CD4-positive, alpha-beta T cell treated with Interferon gamma for 1 hour (primary cell): ENCODE results near the gene CFAP54.
"Not testable (repeated sequence)": the region's sequence is repeated elsewhere in the genome, so short reads cannot be mapped to it uniquely, and the experiment has no call there.

Experiments
- DNase-seq: peaks from one replicate; pipeline ENCODE4 v3.0.0-alpha.2; 2020

The CFAP54 gene

DNA sequence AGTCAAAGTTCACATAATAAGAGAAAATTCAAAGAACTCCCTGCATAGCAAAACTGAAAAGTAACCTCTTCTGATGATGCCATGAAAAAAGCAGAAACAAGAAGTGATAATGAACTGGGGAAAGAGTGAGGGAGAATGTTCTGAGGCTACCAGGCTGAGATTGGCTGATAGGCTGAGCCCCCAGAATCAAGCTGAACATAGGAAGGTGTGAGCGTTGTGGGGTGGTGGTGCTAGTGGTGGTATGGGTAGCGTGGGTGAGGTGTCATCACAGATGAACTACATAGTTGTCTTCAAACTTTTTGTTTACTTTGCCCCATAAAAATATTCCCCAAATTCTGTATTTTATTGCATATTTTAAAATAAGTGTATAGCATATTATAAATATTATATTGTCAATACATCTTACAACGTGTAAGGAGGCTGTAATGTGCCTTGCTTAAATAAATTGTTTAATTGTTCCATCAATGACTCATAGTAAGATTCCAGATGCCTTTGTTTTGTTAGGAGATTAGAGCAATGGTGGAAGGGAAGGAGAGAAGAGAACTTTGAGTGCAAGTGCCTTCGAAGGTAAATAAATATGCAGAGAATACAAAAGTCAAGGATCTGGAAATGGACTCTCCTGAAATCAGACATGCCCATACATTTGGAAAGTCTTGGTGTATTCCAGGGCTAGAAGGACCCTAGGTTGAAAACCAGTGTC lies 15.8 kb upstream of the CFAP54 start:
- DNase-seq = peak; percentile 28

DNA sequence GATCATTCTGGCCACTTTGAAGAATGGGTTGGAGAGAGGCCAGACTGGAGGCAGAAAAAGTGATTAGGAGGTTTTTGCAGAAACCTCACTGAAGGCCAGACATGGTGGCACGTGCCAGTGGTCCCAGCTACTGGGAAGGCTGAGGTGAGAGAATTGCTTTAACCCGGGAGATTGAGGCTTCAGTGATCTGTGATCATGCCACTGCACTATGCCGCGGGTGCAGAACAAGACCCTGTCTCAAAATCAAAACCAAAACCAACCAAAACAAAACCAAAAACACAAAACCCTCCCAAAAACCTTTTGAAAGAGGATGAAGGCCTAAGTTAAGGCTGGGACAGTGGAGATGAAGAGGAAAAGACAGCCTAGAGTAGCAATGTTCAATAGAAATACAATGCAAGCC lies 15.2 kb upstream of the CFAP54 start:
- DNase-seq = no peak

DNA sequence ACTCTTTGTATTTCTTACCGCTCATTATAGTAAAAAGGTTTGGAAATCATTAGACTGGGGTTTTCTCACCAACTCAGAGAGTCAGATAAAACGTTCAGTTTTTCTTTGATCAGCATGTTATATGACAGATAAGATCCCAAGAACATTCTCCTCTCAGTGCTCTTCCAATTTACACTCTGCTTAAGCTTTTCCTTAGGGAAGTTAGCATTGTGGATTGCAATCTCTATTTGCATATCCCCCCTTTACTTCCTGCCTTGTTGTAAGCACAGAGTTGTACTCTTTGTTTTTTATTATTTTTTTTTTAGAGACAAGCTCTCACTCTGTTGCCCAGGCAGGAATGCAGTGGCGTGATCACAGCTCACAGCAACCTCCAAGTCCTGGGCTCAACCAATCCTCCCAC lies 11.4 kb upstream of the CFAP54 start:
- no peak for DNase-seq

DNA sequence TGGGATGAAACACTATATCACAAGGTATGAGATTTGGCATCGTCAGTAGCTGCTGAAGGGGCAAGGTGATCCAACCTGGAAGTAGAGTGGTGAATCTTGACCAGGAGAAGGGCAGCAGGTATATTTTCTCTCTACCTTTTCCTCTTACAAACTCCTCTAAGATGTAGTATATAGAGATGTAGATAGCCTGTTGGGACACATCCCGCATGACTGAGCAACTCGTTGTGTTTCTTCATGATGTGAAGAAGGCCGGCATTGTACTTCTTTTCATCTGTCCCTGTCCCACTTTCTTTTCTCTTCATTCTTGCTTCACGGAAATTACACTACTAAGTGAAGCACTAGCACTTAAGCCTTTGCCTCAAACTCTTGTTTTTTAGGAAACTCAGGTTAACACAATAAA lies 7.3 kb upstream of the CFAP54 start:
- no peak for DNase-seq

DNA sequence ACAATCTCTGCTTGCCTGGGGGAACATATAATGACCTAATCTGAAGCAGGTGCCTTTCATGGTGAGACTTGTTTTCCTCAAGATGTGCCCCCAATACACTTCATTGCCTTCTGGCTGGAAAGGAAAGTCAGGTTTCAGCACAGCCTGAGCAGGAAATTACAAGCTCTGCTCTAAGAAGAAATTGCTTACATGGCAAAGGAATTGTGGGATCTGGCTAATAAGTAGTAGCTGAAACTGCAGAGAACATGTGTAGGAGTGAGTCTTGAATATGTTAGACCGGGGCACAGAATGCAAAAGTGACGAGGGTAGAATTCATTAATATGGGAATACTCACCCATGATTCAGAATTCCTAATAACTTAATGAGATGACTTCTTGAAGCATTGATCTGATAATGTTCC lies 6.3 kb upstream of the CFAP54 start:
- no peak for DNase-seq

DNA sequence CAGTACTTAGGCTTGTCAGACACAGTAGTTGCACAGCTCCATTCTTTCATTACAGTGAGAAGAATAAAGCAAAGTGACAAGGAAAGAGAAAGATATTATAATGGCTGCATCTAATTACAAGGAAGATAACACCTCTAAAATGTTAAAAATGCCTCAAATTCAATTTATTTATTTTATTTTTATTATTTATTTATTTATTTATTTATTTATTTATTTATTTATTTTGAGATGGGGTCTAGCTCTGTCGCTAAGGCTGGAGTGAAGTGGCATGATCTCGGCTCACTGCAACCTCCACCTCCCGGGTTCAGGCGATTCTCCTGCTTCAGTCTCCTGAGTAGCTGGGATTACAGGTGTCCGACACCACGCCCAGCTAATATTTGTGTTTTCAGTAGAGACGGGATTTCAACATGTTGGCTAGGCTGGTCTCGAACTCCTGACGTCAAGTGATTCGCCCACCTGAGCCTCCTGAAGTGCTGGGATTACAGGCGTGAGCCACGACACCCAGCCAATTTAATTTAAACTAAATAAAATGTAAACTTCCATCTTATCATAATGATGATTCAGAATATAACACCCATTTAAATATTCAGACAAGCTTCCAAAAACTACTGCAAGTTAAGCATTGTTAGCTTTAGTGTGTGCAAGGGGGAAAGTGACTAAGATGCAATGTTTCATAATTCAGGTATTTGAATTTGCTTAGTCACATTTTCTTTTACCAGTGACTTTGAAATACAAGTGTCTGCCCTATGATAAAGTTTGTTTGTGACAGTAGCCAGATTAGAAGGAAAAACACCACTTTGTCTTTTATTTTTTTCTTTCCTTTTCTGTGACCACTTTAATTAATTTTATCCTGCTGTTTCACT lies 2.4 kb upstream of the CFAP54 start:
- DNase-seq = no peak

DNA sequence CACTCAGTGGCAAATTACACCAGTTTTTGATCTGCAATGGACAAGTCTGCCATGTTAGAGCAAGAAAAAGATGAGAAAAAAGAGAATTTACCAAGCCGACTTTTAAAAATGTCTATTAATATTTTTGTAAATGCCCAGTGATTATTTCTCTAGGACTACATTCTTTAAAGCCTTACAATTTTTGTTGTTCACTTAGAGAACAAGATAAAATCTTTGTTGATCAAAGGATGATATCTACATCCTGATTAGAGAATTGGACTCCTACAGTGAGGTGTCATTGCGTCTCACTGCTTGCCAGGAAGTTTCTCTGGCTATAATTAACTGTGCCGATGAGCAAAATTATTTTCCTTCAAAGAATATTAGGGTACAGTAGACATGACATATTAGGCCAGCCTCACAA lies 1.7 kb upstream of the CFAP54 start:
- DNase-seq = no peak

DNA sequence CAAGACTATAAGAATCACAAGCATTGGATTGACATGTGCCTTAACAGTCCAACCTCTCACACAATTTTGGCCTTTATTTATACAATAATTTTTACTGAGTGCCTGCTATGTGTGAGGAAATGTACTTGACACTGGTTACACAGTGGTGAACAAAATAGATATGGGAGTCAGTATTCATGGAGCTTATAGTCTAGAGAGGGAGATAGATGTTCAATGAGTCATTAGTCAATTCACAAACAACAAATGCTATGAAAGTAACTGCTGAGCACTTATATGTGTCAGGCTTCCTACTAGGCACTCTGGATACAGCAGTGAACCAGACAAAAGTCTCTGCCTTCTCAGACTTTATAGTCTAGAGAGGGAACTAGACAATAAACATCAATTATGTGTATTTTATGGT lies 3.7 kb downstream of the CFAP54 start:
- DNase-seq = no peak

DNA sequence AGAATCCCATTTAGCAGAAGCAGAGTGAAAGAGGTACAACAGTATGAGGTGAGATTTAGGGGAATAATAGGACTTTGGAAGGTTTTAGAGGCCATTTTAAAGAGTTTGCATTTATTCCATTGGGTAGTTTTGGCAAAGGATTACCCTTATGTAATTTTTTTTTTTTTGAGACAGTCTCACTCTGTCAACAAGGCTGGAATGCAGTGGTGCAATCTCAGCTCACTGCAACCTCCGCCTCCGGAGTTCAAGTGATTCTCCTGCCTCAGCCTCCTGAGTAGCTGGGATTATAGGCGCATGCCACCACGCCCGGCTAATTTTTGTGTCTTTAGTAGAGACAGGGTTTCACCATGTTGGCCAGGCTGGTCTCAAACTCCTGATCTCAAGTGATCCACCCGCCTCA lies 4.8 kb downstream of the CFAP54 start:
- not testable (repeated sequence) for DNase-seq

DNA sequence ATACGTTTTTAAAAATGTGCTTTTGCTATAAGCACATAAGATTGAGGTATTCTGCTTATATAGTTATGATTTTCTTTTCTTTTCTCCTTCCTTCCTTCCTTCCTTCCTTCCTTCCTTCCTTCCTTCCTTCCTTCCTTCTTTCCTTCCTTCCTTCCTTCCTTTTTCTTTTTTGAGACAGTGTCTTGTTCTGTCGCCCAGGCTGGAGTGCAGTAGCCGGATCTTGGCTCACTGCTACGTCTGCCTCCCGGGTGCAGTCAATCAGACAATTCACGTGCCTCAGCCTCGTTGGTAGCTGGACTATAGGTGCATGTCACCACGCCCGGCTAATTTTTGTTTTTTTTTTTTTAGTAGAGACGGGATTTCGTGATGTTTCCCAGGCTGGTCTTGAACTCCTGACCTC lies 5.8 kb downstream of the CFAP54 start:
- DNase-seq = no peak

DNA sequence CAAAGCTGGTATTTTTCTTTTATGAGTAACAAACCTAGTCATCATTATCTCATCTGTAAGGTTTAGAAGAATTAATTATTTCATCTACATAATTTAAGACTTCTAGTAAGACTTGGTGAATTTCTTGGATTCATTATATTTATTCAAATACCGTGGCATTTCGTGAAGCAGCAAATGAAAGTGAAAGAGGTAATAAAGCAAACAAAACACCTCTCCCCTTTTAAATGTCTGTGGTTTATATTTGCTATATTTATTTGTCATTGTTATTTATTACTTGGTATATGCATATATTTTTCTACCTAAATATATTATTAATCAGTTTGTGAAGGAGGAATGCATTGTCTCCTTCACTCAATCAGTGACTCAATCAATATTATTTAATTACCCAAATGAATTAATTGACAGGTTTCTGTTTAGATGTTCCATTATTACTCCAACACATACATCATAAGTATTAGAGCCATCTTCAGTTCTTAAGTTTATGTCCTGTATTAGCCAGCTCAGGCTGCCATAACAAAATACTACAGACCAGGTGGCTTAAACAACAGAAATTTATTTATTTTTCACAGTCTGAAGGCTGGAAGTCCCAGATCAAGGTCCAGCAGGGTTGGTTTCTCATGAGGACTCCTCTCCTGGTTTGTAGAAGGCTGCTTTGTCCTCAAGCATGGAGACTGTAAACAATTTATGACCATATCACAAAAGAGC lies 6.6 kb downstream of the CFAP54 start:
- DNase-seq = no peak

DNA sequence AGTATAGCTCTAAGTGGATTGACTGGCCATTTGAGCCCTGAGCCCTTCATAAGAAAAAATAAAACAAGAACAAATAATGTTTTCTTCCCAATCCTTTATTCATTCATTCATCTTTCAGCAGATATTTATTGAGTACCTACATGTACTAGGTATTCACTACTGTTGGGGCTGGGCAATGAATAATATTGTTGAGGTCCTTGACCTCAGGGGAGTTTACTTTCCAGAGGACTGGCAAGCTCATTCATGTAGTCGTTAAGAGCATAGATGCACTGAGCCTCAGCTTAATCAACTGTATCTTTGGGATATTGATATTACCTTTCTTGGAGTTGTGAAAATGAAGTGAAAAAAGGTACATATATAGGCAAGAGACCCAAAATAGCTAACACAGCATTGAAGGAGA lies 7.6 kb downstream of the CFAP54 start:
- no peak for DNase-seq

DNA sequence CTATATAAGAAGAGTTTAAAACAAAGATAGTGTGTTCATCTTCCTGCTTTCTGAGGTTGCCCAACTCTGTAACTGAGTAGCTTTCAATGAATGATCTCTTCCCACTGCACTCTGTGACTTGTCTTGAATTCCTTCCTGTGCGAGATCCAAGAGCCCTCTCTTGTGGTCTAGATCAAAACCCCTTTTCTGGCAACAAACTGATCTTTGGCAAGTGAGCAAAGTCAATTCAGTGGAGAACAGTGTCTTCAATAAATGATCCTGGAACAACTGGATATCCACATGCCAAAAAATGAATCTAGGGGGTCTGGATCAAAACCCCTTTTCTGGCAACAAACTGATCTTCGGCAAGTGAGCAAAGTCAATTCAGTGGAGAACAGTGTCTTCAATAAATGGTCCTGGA lies 8.5 kb downstream of the CFAP54 start:
- no peak for DNase-seq

DNA sequence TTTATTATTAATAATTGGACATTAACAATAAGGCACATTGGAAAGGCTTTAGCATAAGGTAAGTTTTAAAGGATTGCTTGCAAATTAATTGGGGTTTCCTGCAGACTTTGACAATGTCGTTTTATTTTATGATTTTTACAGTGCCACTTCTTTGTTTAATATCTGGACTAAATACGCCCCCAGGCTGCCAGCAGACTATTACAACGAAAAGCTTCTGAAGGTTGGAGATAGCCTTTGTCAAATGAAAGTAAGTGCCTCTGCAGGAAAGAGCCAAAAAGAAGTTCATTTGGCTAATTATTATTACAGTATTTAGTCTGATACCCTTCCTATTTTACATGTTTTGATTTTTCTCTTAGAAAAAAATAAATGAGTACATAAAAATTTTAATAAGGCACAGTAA lies 11.3 kb downstream of the CFAP54 start:
- no peak for DNase-seq

DNA sequence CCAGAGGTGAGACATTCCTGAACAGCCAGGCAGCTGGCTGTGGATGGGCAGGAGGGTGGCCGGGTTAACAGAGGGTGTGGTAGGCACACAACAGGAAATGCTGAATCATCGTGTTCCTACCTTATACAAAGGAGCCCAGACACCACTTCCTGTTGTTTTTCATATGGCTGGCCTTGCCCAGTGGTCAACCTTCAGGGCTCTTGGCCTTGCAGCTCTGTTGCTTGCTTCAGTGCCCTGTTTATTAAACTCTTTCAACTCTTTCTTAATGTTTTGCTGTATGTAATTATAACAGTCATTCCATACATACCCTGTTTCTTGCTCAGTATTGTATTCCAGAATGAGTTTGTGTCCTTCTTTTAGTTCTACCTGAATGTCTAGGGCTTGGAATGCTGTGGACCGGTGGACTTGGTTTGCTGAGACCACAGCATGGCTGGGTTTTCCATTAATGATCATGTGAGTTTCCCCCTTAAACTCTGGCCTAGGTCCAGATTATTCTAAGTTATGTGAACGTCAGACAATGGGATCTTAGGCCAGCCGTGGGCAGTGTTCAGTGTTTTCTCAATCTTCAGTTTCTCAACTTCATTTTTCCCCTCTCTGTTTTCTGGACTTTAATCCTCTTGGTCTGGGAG lies 11.9 kb downstream of the CFAP54 start:
- peak; percentile 56 for DNase-seq

DNA sequence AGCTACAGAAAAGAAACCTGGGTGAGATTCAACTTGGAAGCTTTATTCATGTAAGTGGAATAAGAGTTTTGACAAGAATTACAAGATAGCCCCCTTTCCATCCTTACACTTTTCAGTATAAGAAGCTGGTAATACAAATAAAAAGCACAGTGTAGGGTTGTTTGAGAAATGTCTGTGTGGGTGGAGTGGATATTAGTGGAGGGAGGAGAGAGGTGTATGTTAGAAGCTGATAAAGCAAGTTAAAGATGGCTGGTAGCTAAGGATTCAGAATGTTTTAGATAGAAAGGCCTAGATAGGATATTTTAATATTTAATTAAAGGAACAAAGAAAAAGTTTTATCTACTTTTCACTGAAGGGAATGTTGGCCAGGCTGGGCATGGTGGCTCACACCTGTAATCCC lies 12.5 kb downstream of the CFAP54 start:
- no peak for DNase-seq

DNA sequence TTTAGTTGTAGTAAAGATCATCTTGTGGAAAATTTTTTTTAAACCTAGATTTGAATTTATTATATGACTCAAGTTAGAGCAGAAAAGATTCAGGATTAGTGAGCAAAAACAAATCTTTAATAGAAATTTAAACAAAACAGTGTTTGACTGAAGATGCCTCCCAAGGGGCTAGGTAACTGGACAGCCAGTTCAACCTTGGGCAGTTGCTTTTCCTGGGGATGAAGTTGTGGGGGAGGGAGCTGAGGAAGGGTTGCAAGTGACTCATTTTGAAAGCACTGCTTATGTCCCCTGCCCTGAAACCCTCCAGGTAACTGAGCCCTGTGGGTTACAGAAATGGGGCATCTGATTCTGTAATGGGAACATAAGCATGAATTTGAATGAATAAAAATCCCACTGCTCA lies 13.1 kb downstream of the CFAP54 start:
- DNase-seq = no peak

DNA sequence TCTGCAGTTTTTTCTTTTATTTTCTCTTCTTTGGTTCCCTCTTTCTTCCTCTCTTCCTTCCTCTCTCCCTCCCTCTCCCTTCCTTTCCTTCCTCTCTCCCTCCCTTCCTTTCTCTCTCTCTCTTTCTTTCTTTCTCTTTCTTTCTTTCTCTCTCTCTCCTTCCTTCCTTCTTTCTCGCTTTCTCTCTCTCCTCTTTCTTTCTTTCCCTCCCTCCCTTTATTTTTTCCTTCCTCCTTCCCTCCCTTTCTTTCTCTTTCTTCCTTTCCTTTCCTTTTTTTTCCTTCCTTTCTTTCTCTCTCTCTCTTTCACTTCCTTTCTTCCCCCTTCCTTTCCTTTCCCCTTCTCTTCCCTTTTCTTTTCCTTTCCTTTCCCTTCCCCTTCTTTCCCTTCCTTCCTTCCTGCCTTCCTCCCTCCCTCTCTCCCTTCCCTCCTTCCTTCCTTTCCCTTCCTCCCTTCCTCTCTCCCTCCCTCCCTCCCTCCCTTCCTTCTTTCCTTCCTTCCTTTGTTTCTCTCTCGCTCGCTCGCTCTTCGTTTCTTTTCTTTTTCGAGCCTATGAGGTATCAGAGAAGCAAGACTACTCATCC lies 13.7 kb downstream of the CFAP54 start:
- DNase-seq = no peak

DNA sequence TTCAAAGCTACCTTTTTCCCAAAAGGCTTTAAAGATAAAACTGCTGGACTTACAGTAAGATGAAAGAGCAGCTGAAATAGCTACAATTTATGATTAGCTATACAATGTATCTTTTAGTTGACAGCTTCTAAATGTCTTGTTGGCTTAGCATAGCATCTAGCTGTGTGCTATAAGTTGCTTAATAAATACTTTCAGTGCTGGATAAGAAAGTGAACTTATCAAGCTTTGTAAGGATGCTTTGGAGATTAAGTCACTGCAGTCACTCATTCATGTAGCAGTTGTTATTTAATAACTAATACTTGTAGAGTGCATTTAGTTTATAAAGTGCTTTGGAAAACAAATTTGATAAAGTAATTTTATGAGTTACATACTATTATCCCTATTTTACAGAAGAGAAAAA lies 14.6 kb downstream of the CFAP54 start:
- no peak for DNase-seq

DNA sequence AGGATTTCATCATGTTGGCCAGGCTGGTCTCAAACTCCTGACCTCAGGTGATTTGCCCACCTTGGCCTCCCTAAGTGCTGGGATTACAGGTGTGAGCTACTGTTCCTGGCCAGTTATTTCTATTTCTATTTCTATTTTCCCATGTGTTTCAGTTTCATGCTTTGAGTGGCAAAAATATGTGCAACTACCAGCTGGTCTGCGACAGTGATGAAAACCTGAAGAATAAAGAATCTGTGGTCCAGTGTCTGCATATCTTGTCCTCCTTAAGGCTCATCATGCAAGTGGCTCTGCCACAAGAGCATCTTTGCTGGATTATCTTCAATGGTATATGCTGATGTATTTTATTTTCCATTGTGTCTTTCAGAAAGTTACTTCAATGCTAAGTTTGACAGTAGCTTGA lies 17.4 kb downstream of the CFAP54 start:
- no peak for DNase-seq

DNA sequence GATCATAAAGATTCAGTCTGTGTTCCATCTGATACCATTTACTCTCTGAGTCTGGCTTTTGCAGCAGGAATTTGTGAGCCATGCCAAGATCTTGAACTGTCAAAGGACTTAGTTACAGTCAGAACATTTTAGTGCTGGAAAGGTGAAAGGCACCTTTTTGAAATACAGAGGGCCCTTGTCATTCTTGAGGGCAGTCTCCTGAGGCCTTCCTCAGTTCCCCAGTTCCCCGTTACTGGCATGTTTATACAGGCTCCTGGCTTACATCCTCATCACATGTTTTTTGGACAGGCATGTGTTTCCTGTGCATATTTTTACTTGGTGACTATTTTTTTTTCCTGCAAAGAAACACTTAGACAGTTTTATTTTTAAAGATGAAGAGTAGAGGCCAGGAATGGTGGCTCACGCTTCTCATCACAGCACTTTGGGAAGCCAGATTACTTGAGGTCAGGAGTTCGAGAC lies 21.0 kb downstream of the CFAP54 start:
- no peak for DNase-seq

DNA sequence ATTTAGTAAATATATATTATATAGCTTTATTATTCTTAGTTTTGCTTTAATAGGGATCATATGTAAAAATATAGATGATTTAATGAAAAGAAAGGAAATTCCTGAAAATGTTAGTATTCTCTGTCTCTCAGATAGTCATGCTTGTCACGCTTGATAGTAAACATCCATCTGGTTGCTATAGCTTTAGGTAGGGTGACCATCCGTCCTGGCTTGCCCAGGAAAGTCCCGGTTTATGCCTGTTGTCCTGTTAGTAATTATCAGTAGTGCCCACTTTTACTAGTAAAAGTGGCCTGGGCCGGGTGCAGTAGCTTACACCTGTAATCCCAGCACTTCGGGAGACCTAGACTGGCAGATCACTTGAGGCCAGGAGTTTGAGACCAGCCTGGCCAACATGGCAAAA lies 23.8 kb downstream of the CFAP54 start:
- no peak for DNase-seq

DNA sequence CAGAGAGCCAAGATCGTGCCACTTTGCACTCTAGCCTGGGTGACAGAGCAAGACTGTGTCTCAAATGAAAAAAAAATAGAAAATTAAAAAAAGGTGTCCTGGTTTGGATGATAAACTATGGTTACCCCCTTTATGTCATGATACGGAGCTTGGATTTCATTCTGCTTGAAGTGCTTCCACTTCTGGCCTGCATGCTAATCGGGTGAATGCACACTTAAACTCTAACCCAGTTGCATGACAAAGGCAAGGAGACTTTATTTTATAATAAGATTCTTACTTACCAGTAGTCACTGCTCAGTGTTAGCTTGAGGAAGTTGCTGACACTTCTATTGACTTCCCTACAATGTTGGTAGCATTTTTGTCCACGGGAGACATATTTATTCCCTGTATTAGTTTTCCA lies 24.3 kb downstream of the CFAP54 start:
- DNase-seq = no peak
